ENCODE measurements around the gene SPTBN4. TPM values are rescaled to one million over a fixed set of nuclear protein-coding genes. Genes with fewer than 3 reads are reported as not detected.
"Not testable (repeated sequence)": the region's sequence is repeated elsewhere in the genome, so short reads cannot be mapped to it uniquely, and the experiment has no call there.

The SPTBN4 gene
- total RNA-seq, 1 donor from 2014 or later, result 0.17 TPM

GRCh38 chr19:40533508-40533907, 66.7 kb downstream of the SPTBN4 start:
- no peak for DNase-seq

GRCh38 chr19:40534148-40534547, 67.3 kb downstream of the SPTBN4 start:
- no peak for DNase-seq

GRCh38 chr19:40539070-40539469, 72.3 kb downstream of the SPTBN4 start:
- no peak for DNase-seq

- no peak for DNase-seq
Measured at GRCh38 chr19:40542202-40542859, 75.5 kb downstream of the SPTBN4 start.

GRCh38 chr19:40543029-40543597, 76.3 kb downstream of the SPTBN4 start:
- DNase-seq, result no peak

- not testable (repeated sequence) for DNase-seq
Measured at GRCh38 chr19:40546153-40546841, 79.5 kb downstream of the SPTBN4 start.

- DNase-seq, result not testable (repeated sequence)
Measured at GRCh38 chr19:40547190-40547589, 80.4 kb downstream of the SPTBN4 start.

GRCh38 chr19:40547836-40548235, 81.0 kb downstream of the SPTBN4 start:
- no peak for DNase-seq

- peak; percentile 73 for DNase-seq
Measured at GRCh38 chr19:40549007-40549708, 82.4 kb downstream of the SPTBN4 start.

- DNase-seq, result no peak
Measured at GRCh38 chr19:40550951-40551350, 84.2 kb downstream of the SPTBN4 start.

- DNase-seq, result no peak
Measured at GRCh38 chr19:40552848-40553247, 86.0 kb downstream of the SPTBN4 start.

GRCh38 chr19:40553885-40554857, 87.4 kb downstream of the SPTBN4 start:
- no peak for DNase-seq

GRCh38 chr19:40555978-40556689, 89.3 kb downstream of the SPTBN4 start:
- no peak for DNase-seq

- DNase-seq, result no peak
Measured at GRCh38 chr19:40556953-40557530, 90.2 kb downstream of the SPTBN4 start.

- no peak for DNase-seq
Measured at GRCh38 chr19:40559394-40559793, 92.6 kb downstream of the SPTBN4 start.

GRCh38 chr19:40560092-40560507, 93.3 kb downstream of the SPTBN4 start:
- DNase-seq, result no peak

GRCh38 chr19:40561947-40562346, 95.1 kb downstream of the SPTBN4 start:
- DNase-seq, result no peak

- DNase-seq, result not testable (repeated sequence)
Measured at GRCh38 chr19:40564535-40564934, 97.7 kb downstream of the SPTBN4 start.

- DNase-seq, result no peak
Measured at GRCh38 chr19:40565355-40565754, 98.6 kb downstream of the SPTBN4 start.

GRCh38 chr19:40565910-40566495, 99.2 kb downstream of the SPTBN4 start:
- DNase-seq, result no peak

Data from dermis blood vessel endothelial cell (primary cell).